ENCODE results near the gene FAM50B.

FAM50B gene

DNA sequence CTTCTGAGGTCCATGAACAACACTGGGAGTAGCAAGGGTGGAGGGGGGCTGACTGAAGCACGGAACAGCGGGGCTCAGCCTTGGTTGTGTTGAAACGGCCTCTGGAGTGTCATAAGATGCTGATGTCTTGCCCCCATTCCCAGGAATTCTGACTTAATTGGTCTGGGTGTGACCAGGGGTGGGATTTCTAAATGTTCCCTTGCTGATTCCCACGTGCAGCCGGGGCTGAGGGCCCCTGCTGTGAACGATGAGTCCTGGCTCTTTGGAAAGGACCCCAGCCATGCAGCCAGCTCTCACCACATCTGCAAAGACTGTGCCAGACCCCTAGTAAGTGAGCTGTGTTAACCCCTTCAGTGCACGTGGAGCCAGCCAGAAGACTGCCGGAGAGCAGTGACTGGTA, 28.6 kb upstream of the FAM50B start:
- DNase-seq, result no peak

- no peak for DNase-seq
Measured at GRCh38 chr6:3822747-3823445, 26.3 kb upstream of the FAM50B start.

DNA sequence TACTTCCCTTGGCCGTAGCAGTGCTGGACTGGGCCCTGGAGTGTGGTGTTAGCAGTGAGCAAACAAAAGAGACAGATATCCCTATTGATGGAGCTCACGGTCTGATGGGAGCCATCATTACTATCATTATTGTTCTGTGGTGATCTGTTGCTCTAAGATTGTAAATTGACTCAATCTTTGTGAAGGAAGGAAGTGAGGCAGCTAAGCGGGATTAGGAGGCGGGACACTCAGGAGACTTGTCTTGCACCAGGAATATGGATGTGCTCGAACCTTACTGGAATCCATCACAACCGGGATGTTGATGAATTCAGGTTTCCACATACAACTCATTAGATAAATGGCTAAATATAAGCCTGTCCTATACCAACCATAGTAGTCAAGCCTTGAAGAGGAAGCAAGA, 25.5 kb upstream of the FAM50B start:
- DNase-seq, result no peak

DNA sequence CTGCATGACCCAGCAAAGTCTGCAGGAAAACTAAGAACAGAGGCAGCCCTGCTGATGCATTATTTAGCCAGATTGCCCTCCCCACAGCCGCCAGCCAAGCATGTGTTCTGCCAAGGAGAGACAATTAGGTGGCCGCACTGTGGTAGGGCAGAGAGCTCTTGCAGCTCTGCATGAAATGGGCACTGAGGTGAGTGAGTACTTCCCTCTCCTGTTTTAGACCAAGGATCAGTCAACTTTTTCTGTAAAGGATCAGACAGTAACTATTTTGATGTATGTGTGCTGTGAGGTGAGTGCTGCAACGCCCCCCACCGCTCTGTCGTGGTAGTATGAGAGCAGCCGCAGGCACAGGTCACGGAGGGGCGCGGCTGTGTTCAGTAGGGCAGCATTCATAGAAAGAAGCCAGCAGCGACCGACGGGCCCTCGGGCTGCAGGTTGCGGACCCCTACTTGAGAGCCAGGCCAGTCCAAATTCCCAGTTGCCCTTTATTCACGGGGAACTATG, 23.8 kb upstream of the FAM50B start:
- no peak for DNase-seq

DNA sequence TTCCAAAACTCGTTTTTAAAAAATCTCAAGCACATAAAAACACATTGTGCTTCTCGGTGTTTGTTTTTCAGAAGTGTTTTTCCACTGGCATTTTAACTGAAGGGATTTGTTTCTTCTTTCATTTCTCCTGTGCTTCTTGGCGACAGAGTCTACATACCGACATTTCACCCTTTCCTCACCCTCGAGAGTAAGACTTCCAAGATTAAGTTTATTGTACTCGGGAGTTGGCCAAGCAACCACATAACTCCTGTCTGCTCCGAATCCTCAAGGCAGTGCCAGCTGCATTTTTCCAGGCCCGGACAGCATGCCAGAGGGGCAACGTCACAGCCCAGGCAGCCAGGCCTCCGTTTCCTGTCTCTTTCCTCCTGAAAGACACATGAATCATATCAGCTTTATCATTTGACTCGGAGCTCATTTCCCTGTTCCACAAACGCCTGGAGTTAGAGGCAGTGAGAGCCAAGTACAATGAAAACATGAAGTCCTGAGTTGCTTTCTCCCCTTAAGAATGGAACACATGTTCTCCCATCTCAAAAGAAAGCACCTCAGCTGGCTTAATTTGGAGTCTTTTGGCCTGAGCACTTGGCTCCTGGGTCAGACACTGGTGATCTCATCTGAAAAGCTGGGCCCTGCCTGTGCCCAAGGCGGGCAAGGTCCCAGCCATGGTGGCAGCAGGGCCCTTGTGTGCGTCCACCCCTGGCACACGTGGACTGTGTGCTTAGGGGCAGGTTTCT, 23.2 kb upstream of the FAM50B start:
- no peak for DNase-seq

DNA sequence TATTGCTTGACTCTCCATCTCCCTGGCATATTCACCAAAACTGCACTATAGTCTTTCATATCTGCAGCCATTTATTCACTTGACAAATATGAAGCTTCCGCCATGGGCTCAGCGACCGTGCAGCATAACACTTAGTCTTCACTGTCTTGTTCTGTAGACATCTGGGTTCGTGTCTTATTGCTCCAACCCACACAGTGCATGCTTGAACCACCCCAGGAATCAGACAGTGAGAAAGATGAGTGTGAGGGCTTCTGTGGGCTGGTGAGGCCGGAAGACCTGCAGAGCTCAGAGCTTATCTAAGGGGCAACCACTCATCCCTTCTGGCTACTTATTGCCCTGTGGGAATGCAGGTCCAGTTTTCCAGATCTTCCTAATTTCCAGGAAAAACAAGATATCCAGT, 19.9 kb upstream of the FAM50B start:
- no peak for DNase-seq

DNA sequence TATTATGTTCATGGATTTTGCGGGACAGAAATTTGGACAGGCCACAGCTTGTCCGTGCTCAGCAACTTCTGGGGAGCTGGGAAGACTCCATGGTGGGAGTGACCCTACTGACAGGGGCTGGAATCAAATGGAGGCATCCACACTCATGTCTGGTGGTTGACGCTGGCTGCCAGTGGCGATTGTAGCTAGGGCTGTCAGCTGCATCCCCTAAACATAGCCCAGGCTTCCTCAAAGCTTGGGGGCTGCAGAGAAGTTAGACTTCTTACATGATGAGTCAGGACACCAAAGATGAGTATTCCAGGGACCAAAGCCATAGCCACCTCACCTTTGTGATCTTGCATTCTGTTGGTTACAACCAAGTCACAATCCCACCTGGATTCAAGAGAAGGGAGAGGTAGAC, 18.4 kb upstream of the FAM50B start:
- no peak for DNase-seq

- DNase-seq, result no peak
Measured at GRCh38 chr6:3831761-3832530, 17.2 kb upstream of the FAM50B start.

- DNase-seq, result no peak
Measured at GRCh38 chr6:3835055-3835731, 14.0 kb upstream of the FAM50B start.

GRCh38 chr6:3835785-3836184, 13.4 kb upstream of the FAM50B start:
- no peak for DNase-seq

DNA sequence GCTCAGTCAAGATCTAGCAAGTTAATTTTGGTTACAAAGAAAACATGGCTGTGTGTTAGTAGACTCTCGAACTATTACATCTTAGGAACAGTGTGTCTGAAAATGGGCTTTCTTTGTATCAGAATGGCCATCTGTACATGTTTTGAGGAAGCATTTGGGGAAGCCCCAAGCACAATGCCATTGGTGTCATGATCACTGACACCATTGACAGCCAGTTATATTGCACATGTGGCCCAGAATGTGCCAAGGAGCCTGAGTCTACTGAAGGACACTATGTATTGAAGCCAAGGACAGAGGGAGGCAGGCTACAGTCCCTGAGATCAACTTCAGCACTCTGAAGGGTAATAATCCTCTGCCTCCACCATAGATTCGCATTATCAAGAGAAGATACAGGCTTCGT, 12.6 kb upstream of the FAM50B start:
- DNase-seq, result no peak

DNA sequence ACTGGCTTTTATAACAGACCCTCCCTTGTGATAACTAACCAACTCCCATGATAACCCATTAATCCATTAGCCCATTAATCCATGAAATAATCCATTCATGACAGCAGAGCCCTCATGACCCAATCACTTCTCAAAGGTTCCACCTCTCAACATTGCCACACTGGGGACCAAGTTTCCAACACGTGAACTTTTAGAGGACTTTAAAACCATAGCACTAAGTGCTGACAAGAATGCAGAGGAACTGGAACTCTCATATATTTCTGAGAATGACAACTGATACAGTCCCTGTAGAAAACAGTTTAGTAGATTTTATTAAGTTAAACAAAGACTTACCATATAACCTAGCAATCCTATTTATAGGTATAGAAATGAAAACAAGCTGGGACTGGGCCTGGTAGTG, 11.4 kb upstream of the FAM50B start:
- no peak for DNase-seq

- DNase-seq, result no peak
Measured at GRCh38 chr6:3838992-3839867, 9.9 kb upstream of the FAM50B start.

DNA sequence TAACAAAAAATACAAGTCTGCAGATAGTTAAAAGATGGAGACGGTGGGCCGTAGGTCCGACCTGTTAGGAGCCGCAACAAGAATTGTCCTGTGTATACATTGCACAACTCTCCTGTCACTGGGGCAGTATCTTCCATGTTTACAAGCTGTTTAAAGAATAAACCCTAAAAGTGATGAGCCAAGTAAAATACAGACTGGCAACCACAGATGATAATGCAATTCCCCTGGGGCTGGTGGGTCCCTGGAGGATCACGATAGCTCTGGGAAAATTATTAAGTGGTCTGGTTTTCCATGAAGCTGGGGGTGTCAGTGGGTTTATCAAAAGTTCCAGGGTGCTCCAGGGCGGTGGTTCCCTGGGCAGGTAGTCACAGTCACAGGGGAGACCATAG, 8.1 kb upstream of the FAM50B start:
- DNase-seq, result no peak

GRCh38 chr6:3841711-3842565, 7.2 kb upstream of the FAM50B start:
- no peak for DNase-seq

- DNase-seq, result no peak
Measured at GRCh38 chr6:3843379-3844096, 5.6 kb upstream of the FAM50B start.

DNA sequence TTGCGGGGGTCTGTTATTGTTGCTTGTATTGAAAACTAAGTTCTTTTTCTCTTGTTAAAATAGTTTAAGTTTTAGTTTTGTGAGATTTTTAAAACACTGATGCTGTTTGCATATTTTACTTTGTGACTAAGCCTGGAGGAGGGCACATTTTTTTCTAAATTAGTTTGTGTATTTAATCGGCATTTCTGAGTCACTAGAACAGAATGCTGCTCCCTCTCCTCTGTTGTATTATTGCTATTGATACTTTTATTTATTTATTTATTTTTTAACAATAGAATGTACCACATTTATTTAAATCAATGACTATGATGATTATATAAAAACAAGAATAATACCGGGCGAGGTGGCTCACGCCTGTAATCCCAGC, 5.1 kb upstream of the FAM50B start:
- DNase-seq, result no peak

GRCh38 chr6:3847521-3847920, 1.7 kb upstream of the FAM50B start:
- DNase-seq, result no peak

- DNase-seq, result no peak
Measured at GRCh38 chr6:3848380-3848779, 793 bp upstream of the FAM50B start.

DNA sequence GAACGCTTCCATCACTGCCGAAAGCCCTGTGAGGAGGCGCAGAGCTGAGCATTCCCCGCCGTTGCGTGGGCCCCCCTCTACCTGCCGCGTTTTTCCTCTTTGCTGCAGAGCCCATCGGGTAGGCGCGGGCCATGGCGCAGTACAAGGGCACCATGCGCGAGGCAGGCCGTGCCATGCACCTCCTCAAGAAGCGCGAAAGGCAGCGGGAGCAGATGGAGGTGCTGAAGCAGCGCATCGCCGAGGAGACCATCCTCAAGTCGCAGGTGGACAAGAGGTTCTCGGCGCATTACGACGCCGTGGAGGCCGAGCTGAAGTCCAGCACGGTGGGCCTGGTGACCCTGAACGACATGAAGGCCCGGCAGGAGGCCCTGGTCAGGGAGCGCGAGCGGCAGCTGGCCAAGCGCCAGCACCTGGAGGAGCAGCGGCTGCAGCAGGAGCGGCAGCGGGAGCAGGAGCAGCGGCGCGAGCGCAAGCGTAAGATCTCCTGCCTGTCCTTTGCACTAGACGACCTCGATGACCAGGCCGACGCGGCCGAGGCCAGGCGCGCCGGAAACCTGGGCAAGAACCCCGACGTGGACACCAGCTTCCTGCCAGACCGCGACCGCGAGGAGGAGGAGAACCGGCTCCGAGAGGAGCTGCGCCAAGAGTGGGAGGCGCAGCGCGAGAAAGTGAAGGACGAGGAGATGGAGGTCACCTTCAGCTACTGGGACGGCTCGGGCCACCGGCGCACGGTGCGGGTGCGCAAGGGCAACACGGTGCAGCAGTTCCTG, 693 bp downstream of the FAM50B start:
- DNase-seq, result no peak
